CD4-positive, alpha-beta memory T cell (primary cell): Measurements from ENCODE around the gene TANGO2. TPM values are rescaled to one million over a fixed set of nuclear protein-coding genes. Genes with fewer than 3 reads are reported as not detected.

ENCODE experiments used
- CTCF ChIA-PET: fragments of 350-600 bp; sonication (Branson Sonifier 250); formaldehyde crosslinking; loops from one replicate; lab custom pipeline; 2021; ENCODE audit warnings: inconsistent platforms; ENCODE audit not compliant: partially characterized antibody; lab: Charles Lee
- POLR2A ChIA-PET: fragments of 350-600 bp; sonication (Branson Sonifier 250); formaldehyde crosslinking; loops from one replicate; lab custom pipeline; 2021; ENCODE audit not compliant: partially characterized antibody; lab: Charles Lee
- DNase-seq, 5 donors: peaks; one replicate each; pipeline versions ENCODE4 v3.0.0 to v3.0.0-alpha.2; 2020 to 2022; ENCODE audit warnings: mixed read lengths in 1 of 5
- H3K27ac ChIP-seq: one replicate; pipeline ENCODE4 v1.7.0; 2013; ENCODE audit warnings: low read depth, low read length
- H3K27me3 ChIP-seq: 2 replicates; pipeline ENCODE4 v1.7.0; 2013; ENCODE audit warnings: mild to moderate bottlenecking, low read length, moderate library complexity; ENCODE audit not compliant: insufficient read depth
- H3K36me3 ChIP-seq: 2 replicates; pipeline ENCODE4 v1.7.0; 2013; ENCODE audit warnings: mild to moderate bottlenecking, low read length, moderate library complexity; ENCODE audit not compliant: insufficient read depth
- H3K4me1 ChIP-seq: 2 replicates; pipeline ENCODE4 v1.7.0; 2013; ENCODE audit warnings: mild to moderate bottlenecking, low read length, moderate library complexity; ENCODE audit not compliant: insufficient read depth
- H3K4me3 ChIP-seq, 2 donors: one replicate each; pipeline ENCODE4 v1.7.0; 2013; ENCODE audit warnings: low read length in 2 of 2, mild to moderate bottlenecking in 1 of 2
- H3K9me3 ChIP-seq, 2 donors: one replicate each; pipeline ENCODE4 v1.7.0; 2013; ENCODE audit warnings: low read length in 2 of 2, control low read depth in 1 of 2; ENCODE audit not compliant: control insufficient read depth in 1 of 2
- H3K27ac Mint-ChIP-seq, 7 donors: one replicate each; pipeline ENCODE4 v1.8.0; 2020 to 2021; ENCODE audit warnings: mixed read lengths in 7 of 7, mild to moderate bottlenecking in 6 of 7, inconsistent platforms in 3 of 7, moderate library complexity in 3 of 7
- H3K27me3 Mint-ChIP-seq, 2 donors: one replicate each; pipeline ENCODE4 v1.8.0; 2020 to 2021; ENCODE audit warnings: mixed read lengths in 2 of 2
- H3K36me3 Mint-ChIP-seq, 2 donors: one replicate each; pipeline ENCODE4 v1.8.0; 2020 to 2021; ENCODE audit warnings: mixed read lengths in 2 of 2, inconsistent platforms in 1 of 2, mild to moderate bottlenecking in 1 of 2
- H3K4me1 Mint-ChIP-seq, 4 donors: one replicate each; pipeline ENCODE4 v1.8.0; 2020 to 2021; ENCODE audit warnings: mixed read lengths in 4 of 4, mild to moderate bottlenecking in 1 of 4
- H3K4me3 Mint-ChIP-seq, 8 donors: one replicate each; pipeline ENCODE4 v1.8.0; 2020 to 2021; ENCODE audit warnings: mixed read lengths in 8 of 8, mild to moderate bottlenecking in 7 of 8, moderate library complexity in 6 of 8, inconsistent platforms in 3 of 8
- H3K9me3 Mint-ChIP-seq, 8 donors: one replicate each; pipeline ENCODE4 v1.8.0; 2020 to 2021; ENCODE audit warnings: mixed read lengths in 8 of 8, mild to moderate bottlenecking in 5 of 8, inconsistent platforms in 3 of 8, moderate library complexity in 1 of 8
- intact Hi-C: fragments of 100-400 bp; cut with micrococcal nuclease; formaldehyde crosslinking; loops from one replicate; pipeline ENCODE4 v1.15.1; 2023
- polyA plus RNA-seq, 2 donors: library from polyadenylated mRNA; unstranded; fragments of 300-500 nt; fragmentation: Illumina TruSeq; gene quantifications; one replicate each; pipeline ENCODE4 v1.2.3, GENCODE V29; 2021
- total RNA-seq, 2 experiments: library from RNA; stranded (reverse); gene quantifications; one replicate each; pipeline ENCODE4 v1.2.3, GENCODE V29; 2021

TANGO2 gene
- total and polyA plus RNA-seq, 4 experiments from 2014 or later = 40.9 to 51.5 (median 47.3) TPM

- ChIA-PET CTCF (interaction anchor here (2.3 kb wide), 1 partner anchor 17 kb away, joined by 7 read pairs; no protein-coding TSS in a partner anchor), POLR2A (no interaction called here)
- H3K4me3 Mint-ChIP-seq = peak overlapping the region in 4 of 8 donors; percentile 5 to 91 (median 51)
- DNase-seq = no peak
- H3K36me3 Mint-ChIP-seq = peaks cover 29 to 52% of the 10 kb centered on the region in 2 donors
- H3K9me3 Mint-ChIP-seq = no peaks in the 10 kb centered on the region
- Histone ChIP-seq H3K36me3 (peaks cover 50% of the 10 kb centered on the region), H3K27ac (peak overlapping the region; percentile 69), H3K27me3 (no peaks in the 10 kb centered on the region), H3K4me1 (peaks cover 30% of the 10 kb centered on the region), H3K9me3 (no peaks in the 10 kb centered on the region), H3K4me3 (no peak overlapping the region)
- peak overlapping the region; percentile 92 to 98 (median 94) for H3K27ac Mint-ChIP-seq
- no peaks in the 10 kb centered on the region for H3K27me3 Mint-ChIP-seq
- peaks cover 24 to 54% (median 38%) of the 10 kb centered on the region in 4 donors for H3K4me1 Mint-ChIP-seq
- intact Hi-C loops = no loop called here
Measured at GRCh38 chr22:20099099-20099711, 78.3 kb downstream of the TANGO2 start.

GRCh38 chr22:20101638-20102037 lies 80.7 kb downstream of the TANGO2 start:
- Mint-ChIP-seq H3K4me3 (peak overlapping the region in 1 of 8 donors; percentile 19), H3K27me3 (no peaks in the 10 kb centered on the region), H3K36me3 (peaks cover 14 to 53% of the 10 kb centered on the region in 2 donors), H3K27ac (peak overlapping the region; percentile 25 to 98 (median 94)), H3K4me1 (peaks cover 24 to 48% (median 34%) of the 10 kb centered on the region in 4 donors), H3K9me3 (no peaks in the 10 kb centered on the region)
- no peaks in the 10 kb centered on the region for H3K27me3 ChIP-seq
- POLR2A ChIA-PET = interaction anchor here (0.6 to 1.2 kb wide), 4 partner anchors 16 to 81 kb away, joined by 3 to 7 read pairs (median 4); partner anchors contain the start of gene TRMT2A
- H3K4me3 ChIP-seq = no peak overlapping the region
- H3K36me3 ChIP-seq = peaks cover 49% of the 10 kb centered on the region
- CTCF ChIA-PET = interaction anchor here (2.3 kb wide), 1 partner anchor 19 kb away, joined by 7 read pairs; no protein-coding TSS in a partner anchor
- H3K4me1 ChIP-seq = peaks cover 30% of the 10 kb centered on the region
- DNase-seq = peak in 1 of 5 donors; percentile 23
- intact Hi-C loops = no loop called here
- H3K9me3 ChIP-seq = no peaks in the 10 kb centered on the region
- no peak overlapping the region for H3K27ac ChIP-seq

GRCh38 chr22:20102203-20102780 lies 81.4 kb downstream of the TANGO2 start:
- Histone ChIP-seq H3K27me3 (no peaks in the 10 kb centered on the region), H3K4me1 (peaks cover 30% of the 10 kb centered on the region), H3K4me3 (no peak overlapping the region), H3K9me3 (no peaks in the 10 kb centered on the region), H3K36me3 (peaks cover 49% of the 10 kb centered on the region), H3K27ac (no peak overlapping the region)
- ChIA-PET POLR2A (no interaction called here), CTCF (no interaction called here)
- no peak for DNase-seq
- intact Hi-C loops = no loop called here
- H3K36me3 Mint-ChIP-seq = peaks cover 9 to 50% of the 10 kb centered on the region in 2 donors
- H3K27me3 Mint-ChIP-seq = no peaks in the 10 kb centered on the region
- H3K9me3 Mint-ChIP-seq = no peaks in the 10 kb centered on the region
- H3K4me1 Mint-ChIP-seq = peaks cover 24 to 43% (median 34%) of the 10 kb centered on the region in 4 donors
- H3K4me3 Mint-ChIP-seq = peak overlapping the region in 1 of 8 donors; percentile 35
- peak overlapping the region; percentile 8 to 98 (median 84) for H3K27ac Mint-ChIP-seq

- Histone ChIP-seq H3K27ac (no peak overlapping the region), H3K9me3 (no peaks in the 10 kb centered on the region), H3K4me3 (no peak overlapping the region), H3K36me3 (peaks cover 59% of the 10 kb centered on the region), H3K4me1 (peaks cover 5% of the 10 kb centered on the region), H3K27me3 (no peaks in the 10 kb centered on the region)
- H3K27ac Mint-ChIP-seq = peak overlapping the region in 1 of 7 donors; percentile 70
- ChIA-PET CTCF (no interaction called here), POLR2A (interaction anchor here (1.0 kb wide), 1 partner anchor 11 kb away, joined by 3 read pairs; the partner anchor contains the start of genes RANBP1 and TRMT2A)
- H3K27me3 Mint-ChIP-seq = no peaks in the 10 kb centered on the region
- no peak overlapping the region for H3K4me3 Mint-ChIP-seq
- H3K9me3 Mint-ChIP-seq = no peaks in the 10 kb centered on the region
- intact Hi-C loops = no loop called here
- peaks cover 3 to 54% of the 10 kb centered on the region in 2 donors for H3K36me3 Mint-ChIP-seq
- DNase-seq = peak in 1 of 5 donors; percentile 19
- H3K4me1 Mint-ChIP-seq = peaks cover 3 to 13% (median 10%) of the 10 kb centered on the region in 4 donors
Measured at GRCh38 chr22:20105456-20106204, 84.7 kb downstream of the TANGO2 start.

DNA sequence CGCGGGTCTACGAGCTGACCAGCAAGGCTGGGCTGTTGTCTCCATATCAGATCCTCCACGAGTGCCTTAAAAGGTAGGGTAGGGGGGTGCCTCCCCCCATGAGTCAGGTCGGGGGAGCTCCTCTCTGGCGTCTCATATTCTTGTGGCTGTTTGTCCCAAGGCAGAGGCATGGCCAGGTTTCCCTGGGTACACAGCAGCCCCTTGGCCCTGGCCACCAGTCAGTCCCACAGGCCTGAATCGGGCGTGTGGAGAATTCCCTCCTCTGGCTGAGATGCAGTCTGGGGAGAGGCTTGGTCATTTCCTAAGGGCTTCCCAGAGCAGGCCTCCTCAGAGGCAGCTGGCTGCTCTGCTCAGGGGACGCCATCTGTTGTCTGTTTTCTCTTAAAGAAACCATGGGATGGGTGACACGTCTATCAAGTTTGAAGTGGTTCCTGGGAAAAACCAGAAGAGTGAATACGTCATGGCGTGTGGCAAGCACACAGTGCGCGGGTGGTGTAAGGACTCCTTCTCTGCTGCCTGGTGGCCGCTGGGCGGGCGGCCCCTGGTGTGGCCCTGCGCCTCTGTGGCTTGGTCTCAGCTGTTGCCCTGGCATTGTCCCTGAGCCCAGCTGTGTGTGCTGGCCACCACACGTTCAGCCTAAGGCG lies 85.4 kb downstream of the TANGO2 start:
- no peak overlapping the region for H3K27ac ChIP-seq
- Mint-ChIP-seq H3K36me3 (peaks cover 3 to 57% of the 10 kb centered on the region in 2 donors), H3K27me3 (no peaks in the 10 kb centered on the region), H3K4me1 (peaks cover 2 to 8% (median 6%) of the 10 kb centered on the region in 4 donors), H3K9me3 (no peaks in the 10 kb centered on the region), H3K4me3 (no peak overlapping the region), H3K27ac (no peak overlapping the region)
- DNase-seq = peak in 1 of 5 donors; percentile 28
- H3K27me3 ChIP-seq = no peaks in the 10 kb centered on the region
- ChIA-PET POLR2A (no interaction called here), CTCF (no interaction called here)
- H3K36me3 ChIP-seq = peaks cover 64% of the 10 kb centered on the region
- no peaks in the 10 kb centered on the region for H3K9me3 ChIP-seq
- intact Hi-C loops = no loop called here
- H3K4me1 ChIP-seq = no peaks in the 10 kb centered on the region
- no peak overlapping the region for H3K4me3 ChIP-seq

DNA sequence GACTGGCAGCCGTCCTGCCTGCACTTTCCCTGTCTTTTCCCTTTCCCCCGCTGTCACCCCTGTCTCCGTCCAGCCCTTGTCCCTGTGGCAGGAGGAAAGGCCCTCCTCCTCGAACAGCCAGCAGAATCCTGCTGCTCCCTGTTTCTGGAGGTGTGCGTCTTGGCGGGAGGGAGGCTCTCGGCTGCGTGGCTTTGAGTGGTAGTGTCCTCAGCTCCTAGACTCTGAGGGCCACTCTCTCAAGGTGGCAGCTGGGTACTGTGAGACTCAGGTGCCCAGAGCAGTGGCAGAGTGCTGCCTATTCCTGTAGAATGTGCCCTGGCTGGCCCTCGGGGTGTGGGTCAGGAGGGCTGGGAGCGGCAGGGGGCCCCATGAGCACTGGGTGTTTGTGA lies 85.9 kb downstream of the TANGO2 start:
- Histone ChIP-seq H3K4me3 (no peak overlapping the region), H3K27me3 (no peaks in the 10 kb centered on the region), H3K27ac (no peak overlapping the region), H3K9me3 (no peaks in the 10 kb centered on the region), H3K36me3 (peaks cover 64% of the 10 kb centered on the region), H3K4me1 (no peaks in the 10 kb centered on the region)
- Mint-ChIP-seq H3K27ac (peak overlapping the region in 2 of 7 donors; percentile 53 to 55), H3K36me3 (peaks cover 3 to 59% of the 10 kb centered on the region in 2 donors), H3K27me3 (no peaks in the 10 kb centered on the region), H3K4me3 (no peak overlapping the region), H3K4me1 (peaks cover 3 to 10% (median 7%) of the 10 kb centered on the region in 4 donors), H3K9me3 (no peaks in the 10 kb centered on the region)
- intact Hi-C loops = no loop called here
- CTCF ChIA-PET = interaction anchor here (0.8 kb wide), 1 partner anchor 159 kb away, joined by 3 read pairs; no protein-coding TSS in a partner anchor
- POLR2A ChIA-PET = no interaction called here
- peak in 1 of 5 donors; percentile 15 for DNase-seq
